Mesothelial cell of epicardium (in vitro differentiated cells): Measurements from ENCODE around the gene SELENOP. TPM values are rescaled to one million over a fixed set of nuclear protein-coding genes. Genes with fewer than 3 reads are reported as not detected.
"Not testable (repeated sequence)": the region's sequence is repeated elsewhere in the genome, so short reads cannot be mapped to it uniquely, and the experiment has no call there.

ENCODE experiments used
- DNase-seq, 2 experiments: peaks; one replicate each; pipeline ENCODE4 v3.0.0; 2021; ENCODE audit warnings: low spot score in 2 of 2; ENCODE audit not compliant: unreplicated experiment in 2 of 2
- H3K27ac Mint-ChIP-seq: 2 replicates; pipeline ENCODE4 v1.8.0; 2021; ENCODE audit warnings: mixed read lengths
- H3K27me3 Mint-ChIP-seq: 2 replicates; pipeline ENCODE4 v1.8.0; 2021; ENCODE audit warnings: low read depth, mixed read lengths
- H3K36me3 Mint-ChIP-seq: 2 replicates; pipeline ENCODE4 v1.8.0; 2021; ENCODE audit warnings: mixed read lengths
- H3K4me1 Mint-ChIP-seq: 2 replicates; pipeline ENCODE4 v1.8.0; 2021; ENCODE audit warnings: mixed read lengths
- H3K4me3 Mint-ChIP-seq: 2 replicates; pipeline ENCODE4 v1.8.0; 2021; ENCODE audit warnings: mild to moderate bottlenecking, moderate library complexity, mixed read lengths
- H3K9me3 Mint-ChIP-seq: 2 replicates; pipeline ENCODE4 v1.8.0; 2021; ENCODE audit warnings: mixed read lengths
- CTCF ChIP-seq: fragments of 200-600 bp; sonication (generic); IDR thresholded peaks from one replicate; pipeline ENCODE4 v1.5.0; 2021; ENCODE audit warnings: antibody characterized with exemption; ENCODE audit not compliant: unreplicated experiment
- total RNA-seq: library from RNA; stranded (reverse); gene quantifications from 3 replicates; pipeline ENCODE4 v1.2.1, GENCODE V29; 2021

The SELENOP gene
- total RNA-seq, 1 donor from 2014 or later: 86.9 TPM

GRCh38 chr5:42825422-42826148 lies 13.9 kb upstream of the SELENOP start:
- H3K4me1 Mint-ChIP-seq: no peaks in the 10 kb centered on the region
- H3K4me3 Mint-ChIP-seq: no peak overlapping the region
- no peak for TF ChIP-seq CTCF
- no peak overlapping the region for H3K27ac Mint-ChIP-seq
- H3K9me3 Mint-ChIP-seq: no peaks in the 10 kb centered on the region
- H3K27me3 Mint-ChIP-seq: no peaks in the 10 kb centered on the region
- no peak for DNase-seq
- H3K36me3 Mint-ChIP-seq: no peaks in the 10 kb centered on the region

- Mint-ChIP-seq H3K9me3 (no peaks in the 10 kb centered on the region), H3K4me3 (no peak overlapping the region), H3K27ac (no peak overlapping the region), H3K36me3 (no peaks in the 10 kb centered on the region), H3K27me3 (no peaks in the 10 kb centered on the region), H3K4me1 (no peaks in the 10 kb centered on the region)
- TF ChIP-seq CTCF: no peak
- no peak for DNase-seq
These were observed 12.8 kb upstream of the SELENOP start for GRCh38 chr5:42824347-42824976.

DNA sequence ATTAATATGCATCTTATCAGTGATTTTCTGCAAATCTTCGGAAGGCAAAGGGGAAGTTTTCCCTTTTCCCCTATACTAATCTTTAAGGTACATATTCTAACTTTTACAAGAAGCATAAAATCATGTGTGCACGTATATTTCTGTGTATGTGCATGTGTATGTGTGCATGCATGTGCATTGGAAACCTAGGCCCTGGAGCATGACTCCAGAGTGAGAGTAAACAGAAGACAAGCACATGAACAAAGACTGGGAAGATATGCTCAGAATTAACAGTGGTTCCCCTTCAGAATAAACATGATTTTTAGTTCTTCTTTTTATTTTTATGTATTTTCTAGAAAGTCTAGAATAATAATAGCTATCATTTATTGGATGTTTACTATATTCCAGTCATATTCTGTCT lies 10.9 kb upstream of the SELENOP start:
- Mint-ChIP-seq H3K4me3 (no peak overlapping the region), H3K27ac (no peak overlapping the region), H3K36me3 (no peaks in the 10 kb centered on the region), H3K4me1 (no peaks in the 10 kb centered on the region), H3K27me3 (no peaks in the 10 kb centered on the region), H3K9me3 (no peaks in the 10 kb centered on the region)
- no peak for DNase-seq
- TF ChIP-seq CTCF: no peak

GRCh38 chr5:42819745-42820144 lies 8.1 kb upstream of the SELENOP start:
- no peak for DNase-seq
- Mint-ChIP-seq H3K4me3 (no peak overlapping the region), H3K27ac (no peak overlapping the region), H3K36me3 (no peaks in the 10 kb centered on the region), H3K4me1 (no peaks in the 10 kb centered on the region), H3K27me3 (no peaks in the 10 kb centered on the region), H3K9me3 (no peaks in the 10 kb centered on the region)
- TF ChIP-seq CTCF: no peak

DNA sequence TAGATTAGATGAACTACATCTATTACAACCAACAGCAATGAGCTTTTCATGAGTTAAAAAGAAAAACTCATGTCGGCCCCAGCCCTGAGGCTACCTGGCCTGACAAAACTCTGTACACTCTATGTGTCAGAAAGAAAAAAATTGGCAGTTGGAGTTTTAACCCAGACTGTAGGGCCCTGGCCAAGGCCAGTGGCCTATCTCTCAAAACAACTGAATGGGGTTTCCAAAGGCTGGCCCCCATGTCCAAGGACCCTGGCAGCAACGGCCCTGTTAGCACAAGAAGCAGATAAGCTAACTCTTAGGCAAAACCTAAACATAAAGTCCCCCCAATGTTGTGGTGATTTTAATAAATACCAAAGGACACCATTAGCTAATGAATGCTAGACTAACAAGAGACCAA lies 4.9 kb upstream of the SELENOP start:
- not testable (repeated sequence) for DNase-seq, H3K9me3 Mint-ChIP-seq, H3K27ac Mint-ChIP-seq, H3K27me3 Mint-ChIP-seq, H3K4me3 Mint-ChIP-seq, H3K36me3 Mint-ChIP-seq
- peaks cover 20% of the 10 kb centered on the region for H3K4me1 Mint-ChIP-seq

GRCh38 chr5:42813533-42813932 lies 1.8 kb upstream of the SELENOP start:
- no peak for TF ChIP-seq CTCF
- Mint-ChIP-seq H3K36me3 (no peaks in the 10 kb centered on the region), H3K4me1 (peaks cover 39% of the 10 kb centered on the region), H3K9me3 (no peaks in the 10 kb centered on the region), H3K27me3 (no peaks in the 10 kb centered on the region), H3K4me3 (no peak overlapping the region), H3K27ac (peak overlapping the region; percentile 94)
- DNase-seq: peak in 1 of 2 experiments; percentile 50
